Adrenal gland (tissue), 12 donors: ENCODE data around the gene CMIP. TPM values are rescaled to one million over a fixed set of nuclear protein-coding genes. Genes with fewer than 3 reads are reported as not detected.
A peak's percentile ranks its signal among the peaks of the same experiment; 100 is the strongest.

Experiments
- DNase-seq, 7 donors: peaks; one replicate each; pipeline ENCODE4 v3.0.0-alpha.2; 2019 to 2020
- H3K27ac ChIP-seq, 5 donors: fragments of 200-600 bp; sonication (generic) in 4 of 5; 1 replicate in 3 of 5; 2 replicates in 2 of 5; pipeline versions ENCODE4 v1.5.1 to v1.8.0; 2016 to 2020; ENCODE audit warnings: mild to moderate bottlenecking in 1 of 5
- H3K27me3 ChIP-seq: fragments of 200-600 bp; 2 replicates; pipeline ENCODE4 v1.8.0; 2021
- H3K36me3 ChIP-seq, 2 donors: fragments of 200-600 bp; replicated peaks in 1 of 2; 1 replicate in 1 of 2; 2 replicates in 1 of 2; pipeline versions ENCODE4 v1.5.1 to v1.8.0; 2018 to 2022
- H3K4me1 ChIP-seq, 2 donors: fragments of 200-600 bp; replicated peaks in 1 of 2; 1 replicate in 1 of 2; 2 replicates in 1 of 2; pipeline versions ENCODE4 v1.5.1 to v1.8.0; 2018 to 2021
- H3K4me3 ChIP-seq, 4 donors: fragments of 200-600 bp; sonication (generic) in 3 of 4; one replicate each; pipeline ENCODE4 v1.5.1; 2016 to 2018
- H3K9me3 ChIP-seq, 3 donors: fragments of 200-600 bp; sonication (generic) in 1 of 3; replicated peaks in 1 of 3; 1 replicate in 2 of 3; 2 replicates in 1 of 3; pipeline versions ENCODE4 v1.5.1 to v1.8.0; 2016 to 2021
- POLR2A ChIP-seq, 2 donors: fragments of 450-650 bp; IDR thresholded peaks; one replicate each; pipeline ENCODE4 v1.6.1; 2017; ENCODE audit warnings: antibody characterized with exemption in 2 of 2, mild to moderate bottlenecking in 2 of 2, moderate library complexity in 1 of 2
- WGBS, 4 donors: extraction: QIAGEN DNeasy Blood & Tissue Kit in 2 of 4; methylation state at CpG; one replicate each; pipeline versions ENCODE4 v1.1.5 to v1.1.7; 2013 to 2017; 5-methylcytosine and 5-hydroxymethylcytosine counted together
- intact Hi-C, 2 donors: fragments of 100-400 bp; cut with DNase I; formaldehyde crosslinking; loops; one replicate each; pipeline versions ENCODE4 v1.14.1 to v1.15.0; 2022 to 2023
- polyA plus RNA-seq, 3 donors: library from polyadenylated mRNA; stranded (reverse); fragments of 200-250 nt in 2 of 3; fragments of 350-450 nt in 1 of 3; fragmentation: Illumina TruSeq in 1 of 3; extraction: RNeasy Lipid Tissue Mini Kit (QIAGEN cat#74804) in 1 of 3; gene quantifications; one replicate each; pipeline ENCODE4 v1.2.3, GENCODE V29; 2013 to 2014
- total RNA-seq, 9 donors: library from RNA; depleted of rRNA in 4 of 9; stranded (reverse); fragments of >200 nt in 4 of 9; fragments of 120-200 nt in 1 of 9; fragmentation: NEBNext Ultra II Directional in 1 of 9; extraction: Animal tissue kit (Norgen Biotek cat#: 25700) in 1 of 9; gene quantifications; one replicate each; pipeline versions ENCODE4 v1.1.0 to v1.2.4, GENCODE V29; 2013 to 2023
- TF ChIP-seq, protein P1 (sequence below), 6 experiments: fragments of 450-650 bp in 4 of 6; fragments of 200-600 bp in 2 of 6; sonication (generic) in 1 of 6; IDR thresholded peaks; 1 replicate in 5 of 6; 2 replicates in 1 of 6; pipeline versions ENCODE4 v1.5.1 to v1.8.0; 2016 to 2021; ENCODE audit warnings: antibody characterized with exemption in 6 of 6, mild to moderate bottlenecking in 2 of 6, moderate library complexity in 1 of 6
- donor health status: healthy with polysubstance abuse.
- donor health status: Bipolar disorder and iron deficiency.
- donor health status: DM: yes; HTN: yes; CAD: no.
- donor health status: DM: no; HTN: no; CAD: no.
- donor health status: DM: no; HTN: no; CAD: no.
- donor health status: DM: yes; HTN: yes; CAD: no.

The CMIP gene
- total and polyA plus RNA-seq, 12 donors = 8.1 to 87.9 (median 42.5) TPM

- no peak for TF ChIP-seq POLR2A (IDR thresholded peaks at IDR 0.05)
- TF ChIP-seq, protein P1, sequence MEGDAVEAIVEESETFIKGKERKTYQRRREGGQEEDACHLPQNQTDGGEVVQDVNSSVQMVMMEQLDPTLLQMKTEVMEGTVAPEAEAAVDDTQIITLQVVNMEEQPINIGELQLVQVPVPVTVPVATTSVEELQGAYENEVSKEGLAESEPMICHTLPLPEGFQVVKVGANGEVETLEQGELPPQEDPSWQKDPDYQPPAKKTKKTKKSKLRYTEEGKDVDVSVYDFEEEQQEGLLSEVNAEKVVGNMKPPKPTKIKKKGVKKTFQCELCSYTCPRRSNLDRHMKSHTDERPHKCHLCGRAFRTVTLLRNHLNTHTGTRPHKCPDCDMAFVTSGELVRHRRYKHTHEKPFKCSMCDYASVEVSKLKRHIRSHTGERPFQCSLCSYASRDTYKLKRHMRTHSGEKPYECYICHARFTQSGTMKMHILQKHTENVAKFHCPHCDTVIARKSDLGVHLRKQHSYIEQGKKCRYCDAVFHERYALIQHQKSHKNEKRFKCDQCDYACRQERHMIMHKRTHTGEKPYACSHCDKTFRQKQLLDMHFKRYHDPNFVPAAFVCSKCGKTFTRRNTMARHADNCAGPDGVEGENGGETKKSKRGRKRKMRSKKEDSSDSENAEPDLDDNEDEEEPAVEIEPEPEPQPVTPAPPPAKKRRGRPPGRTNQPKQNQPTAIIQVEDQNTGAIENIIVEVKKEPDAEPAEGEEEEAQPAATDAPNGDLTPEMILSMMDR (IDR thresholded peaks at IDR 0.05) = no peak
- intact Hi-C loops = no loop called here
- Histone ChIP-seq H3K27ac (no peak overlapping the region), H3K27me3 (no peaks in the 10 kb centered on the region), H3K4me3 (no peak overlapping the region), H3K9me3 (no peaks in the 10 kb centered on the region), H3K4me1 (peaks cover 0 to 33% of the 10 kb centered on the region in 2 donors), H3K36me3 (no peaks in the 10 kb centered on the region)
- no peak for DNase-seq
- 83 to 87% (median 85%) methylated on average over 17 to 20 of the region's 20 CpGs for WGBS, 4 donors
These were observed 55.2 kb downstream of the CMIP start for GRCh38 chr16:81499576-81500380.

- Histone ChIP-seq H3K27ac (peak overlapping the region in 3 of 5 donors; percentile 5 to 77 (median 44)), H3K9me3 (no peaks in the 10 kb centered on the region), H3K36me3 (no peaks in the 10 kb centered on the region), H3K4me1 (peaks cover 0 to 21% of the 10 kb centered on the region in 2 donors), H3K27me3 (no peaks in the 10 kb centered on the region), H3K4me3 (no peak overlapping the region)
- intact Hi-C loops = no loop called here
- 70 to 74% (median 72%) methylated on average over 17 of the region's 17 CpGs for WGBS, 4 donors
- TF ChIP-seq, protein P1 (IDR thresholded peaks at IDR 0.05) = no peak
- TF ChIP-seq POLR2A (IDR thresholded peaks at IDR 0.05) = no peak
- peak in 1 of 7 donors; percentile 35 for DNase-seq
These were observed 56.4 kb downstream of the CMIP start for GRCh38 chr16:81500833-81501521.

DNA sequence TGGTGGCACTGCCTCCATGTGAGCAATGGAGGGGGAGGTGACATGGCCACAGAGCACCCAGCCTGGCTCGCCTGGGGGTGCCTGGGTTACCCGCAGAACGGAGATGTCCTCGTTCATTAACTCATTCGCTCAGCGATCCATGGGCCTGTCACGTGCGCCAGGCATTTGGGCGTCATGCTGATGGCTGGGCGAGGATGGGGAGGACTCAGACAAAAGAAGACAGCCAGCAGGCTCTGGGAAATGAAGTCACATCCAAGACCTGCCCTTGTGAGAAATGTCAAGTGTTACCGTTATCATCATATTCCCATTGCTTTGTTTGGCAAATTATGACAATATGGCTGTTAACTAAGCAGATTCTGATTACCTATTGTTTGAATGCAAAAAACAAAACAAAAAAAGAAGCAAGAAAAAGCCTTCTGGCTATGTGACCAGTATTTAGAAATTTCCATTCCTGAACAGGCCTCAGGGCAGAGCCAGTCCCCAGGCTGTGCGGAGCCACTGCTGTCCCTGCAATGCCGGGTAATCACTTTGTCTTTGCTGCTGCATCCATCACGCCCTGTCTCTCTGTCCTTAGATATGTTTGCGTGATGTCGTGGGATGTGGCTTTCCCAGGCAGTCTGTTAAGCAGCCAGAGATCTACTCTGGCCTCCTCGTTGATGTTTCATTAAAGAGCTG lies 57.9 kb downstream of the CMIP start:
- intact Hi-C loops = no loop called here
- Histone ChIP-seq H3K36me3 (no peaks in the 10 kb centered on the region), H3K9me3 (no peaks in the 10 kb centered on the region), H3K27ac (peak overlapping the region in 2 of 5 donors; percentile 10 to 18), H3K4me3 (no peak overlapping the region), H3K4me1 (peaks cover 0 to 17% of the 10 kb centered on the region in 2 donors), H3K27me3 (no peaks in the 10 kb centered on the region)
- WGBS, 4 donors = 82 to 89% (median 86%) methylated on average over 16 to 17 of the region's 17 CpGs
- DNase-seq = no peak
- TF ChIP-seq, protein P1 (IDR thresholded peaks at IDR 0.05) = no peak
- no peak for TF ChIP-seq POLR2A (IDR thresholded peaks at IDR 0.05)
